GM19372 (cell line): ENCODE measurements around the gene CDC27.
"Not testable (repeated sequence)": the region's sequence is repeated elsewhere in the genome, so short reads cannot be mapped to it uniquely, and the experiment has no call there.

Experiments
- ATAC-seq: cut with Tn5 transposase; IDR thresholded peaks from one replicate; pipeline ENCODE4 v1.9.1; 2021; ENCODE audit warnings: mild to moderate bottlenecking, low read depth, moderate library complexity; ENCODE audit not compliant: unreplicated experiment

CDC27 gene

DNA sequence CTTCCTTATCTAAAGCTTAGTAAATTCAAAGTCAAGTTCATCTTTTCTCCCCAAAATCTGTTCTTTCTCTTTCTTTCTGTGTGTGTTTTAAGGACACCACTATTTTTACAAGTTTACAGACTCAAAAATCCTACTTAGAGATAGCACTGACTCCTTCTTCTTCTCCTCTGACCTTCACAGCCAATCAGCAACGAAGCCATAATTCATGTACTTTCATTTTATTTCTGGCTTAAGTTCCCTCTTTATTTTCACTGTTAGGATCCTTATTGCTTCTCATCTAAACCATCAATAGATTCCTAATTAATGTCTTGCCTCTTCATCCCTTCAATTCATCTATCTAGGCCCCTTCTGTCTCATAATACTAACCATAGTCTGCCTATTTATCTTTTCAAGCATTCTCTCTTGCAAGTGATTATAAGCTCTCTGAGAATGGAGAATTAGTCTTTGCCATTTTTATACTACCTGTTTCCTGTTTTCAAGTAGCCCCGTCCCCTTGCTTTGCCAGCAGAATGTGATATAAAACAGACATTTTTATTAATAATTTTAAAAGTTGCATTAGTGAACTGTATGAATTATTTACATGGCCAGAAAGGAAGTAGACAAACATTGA is 27.0 kb downstream of the CDC27 start:
- no peak for ATAC-seq

DNA sequence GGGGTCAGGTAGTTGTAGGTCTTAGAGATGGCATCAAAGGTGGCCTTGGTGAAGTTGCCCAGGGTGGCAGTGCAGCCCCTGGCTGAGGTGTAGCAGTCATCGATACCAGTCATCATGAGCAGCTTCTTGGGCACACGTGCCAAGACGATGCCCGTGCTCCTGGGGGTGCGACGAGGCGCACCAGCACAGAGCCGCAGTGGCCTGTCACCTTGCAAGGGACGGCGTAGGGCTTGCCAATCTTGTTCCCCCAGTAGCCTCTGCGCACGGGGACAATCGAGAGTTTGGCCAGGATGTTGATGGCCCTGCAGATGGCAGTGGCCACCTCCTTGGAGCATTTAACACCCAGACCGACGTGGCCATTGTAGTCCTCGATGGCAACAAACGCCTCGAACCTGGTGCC is 29.8 kb downstream of the CDC27 start:
- no peak for ATAC-seq

DNA sequence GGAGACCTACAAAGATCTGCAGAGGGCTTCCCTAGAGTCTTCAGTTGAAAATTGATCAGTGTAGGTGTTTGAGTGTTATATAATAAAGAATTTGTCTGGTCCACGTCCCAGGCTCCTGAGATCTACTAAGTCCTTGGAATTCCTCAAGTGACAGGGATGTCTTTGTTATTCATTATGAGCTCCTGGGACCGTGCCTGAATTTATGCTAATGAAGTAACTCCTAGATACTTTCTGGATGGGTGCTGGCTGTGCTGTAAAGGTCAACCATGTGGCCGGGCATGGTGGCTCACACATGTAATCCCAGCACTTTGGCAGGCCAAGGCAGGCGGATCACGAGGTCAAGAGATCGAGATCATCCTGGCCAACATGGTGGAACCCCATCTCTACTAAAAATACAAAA is 43.7 kb downstream of the CDC27 start:
- no peak for ATAC-seq

DNA sequence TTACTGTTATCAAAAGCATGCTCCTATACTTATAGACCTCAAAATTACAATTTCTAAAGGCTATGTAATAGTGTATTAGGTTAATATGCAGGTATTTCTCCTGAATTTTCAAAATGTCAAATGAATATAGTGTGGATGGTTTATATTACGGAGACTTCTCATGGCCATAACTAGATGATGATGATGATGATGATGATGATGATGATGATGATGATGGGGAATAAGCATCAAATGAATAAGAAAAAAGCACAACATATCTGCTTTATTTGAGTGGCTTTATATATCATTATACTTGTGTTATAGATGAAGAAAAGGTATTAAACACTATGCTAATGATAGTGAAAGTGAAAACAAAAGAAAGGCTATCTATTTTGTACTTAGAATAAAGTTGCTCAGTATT is 53.9 kb downstream of the CDC27 start:
- ATAC-seq = no peak

DNA sequence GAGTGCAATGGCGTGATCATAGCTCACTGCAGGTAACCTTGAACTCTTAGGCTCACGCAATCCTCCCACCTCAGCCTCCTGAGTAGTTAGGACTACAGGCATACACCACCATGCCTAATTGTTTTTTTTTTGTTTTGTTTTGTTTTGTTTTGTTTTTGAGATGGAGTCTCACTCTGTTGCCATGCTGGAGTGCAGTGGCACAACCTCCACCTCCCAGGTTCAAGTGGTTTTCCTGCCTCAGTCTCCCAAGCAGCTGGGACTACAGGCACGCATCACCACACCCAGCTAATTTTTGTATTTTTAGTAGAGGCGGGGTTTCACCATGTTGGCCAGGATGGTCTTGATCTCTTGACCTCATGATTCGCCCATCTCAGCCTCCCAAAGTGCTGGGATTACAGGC is 54.7 kb downstream of the CDC27 start:
- ATAC-seq = not testable (repeated sequence)

DNA sequence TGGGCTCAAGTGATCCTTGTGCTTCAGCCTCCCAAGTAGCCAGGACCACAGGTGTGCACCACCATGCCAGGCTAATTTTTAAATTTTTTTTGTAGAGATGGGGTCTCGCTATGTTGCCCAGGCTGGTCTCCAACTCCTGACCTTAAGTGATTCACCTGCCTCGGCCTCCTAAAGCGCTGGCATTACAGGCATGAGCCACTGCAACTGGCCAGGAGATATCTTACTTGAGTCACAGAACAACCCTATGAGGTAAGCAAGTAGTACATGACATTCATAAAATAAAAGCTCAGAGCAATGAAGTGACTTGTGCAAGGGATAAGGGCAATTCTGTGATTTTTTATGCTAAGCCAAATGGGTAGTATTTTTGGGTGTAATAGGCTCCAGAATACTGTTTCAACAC is 57.3 kb downstream of the CDC27 start:
- ATAC-seq = no peak

DNA sequence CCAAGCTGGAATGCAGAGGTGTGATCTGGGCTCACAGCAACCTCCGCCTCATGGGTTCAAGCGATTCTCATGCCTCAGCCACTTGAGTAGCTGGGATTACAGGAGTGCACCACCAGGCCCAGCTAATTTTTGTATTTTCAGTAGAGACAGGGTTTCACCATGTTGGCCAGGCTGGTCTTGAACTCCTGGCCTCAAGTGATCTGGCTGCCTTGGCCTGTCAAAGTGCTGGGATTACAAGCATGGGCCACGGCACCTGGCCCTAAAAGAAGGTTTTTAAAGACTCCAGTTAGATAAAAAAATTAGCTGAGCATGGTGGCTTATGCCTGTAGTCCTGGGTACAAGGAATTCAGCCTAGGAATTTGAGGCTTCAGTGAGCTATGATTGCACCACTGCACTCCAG is 62.3 kb downstream of the CDC27 start:
- not testable (repeated sequence) for ATAC-seq

DNA sequence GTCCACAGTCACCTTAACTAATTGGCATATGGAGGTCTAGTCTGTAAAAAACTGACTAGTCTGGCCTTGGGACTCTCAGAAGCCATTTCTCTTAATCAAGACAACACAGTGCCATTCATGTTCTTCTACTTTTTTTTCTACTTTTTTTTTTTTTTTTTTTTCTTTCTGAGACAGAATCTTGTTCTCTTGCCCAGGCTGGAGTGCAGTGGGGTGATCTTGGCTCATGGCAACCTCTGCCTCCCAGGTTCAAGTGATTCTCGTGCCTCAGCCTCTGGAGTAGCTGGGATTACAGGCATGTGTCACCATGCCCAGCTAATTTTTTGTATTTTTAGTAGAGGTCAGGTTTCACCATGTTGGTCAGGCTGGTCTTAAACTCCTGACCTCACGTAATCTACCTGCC is 65.8 kb downstream of the CDC27 start:
- ATAC-seq = not testable (repeated sequence)

DNA sequence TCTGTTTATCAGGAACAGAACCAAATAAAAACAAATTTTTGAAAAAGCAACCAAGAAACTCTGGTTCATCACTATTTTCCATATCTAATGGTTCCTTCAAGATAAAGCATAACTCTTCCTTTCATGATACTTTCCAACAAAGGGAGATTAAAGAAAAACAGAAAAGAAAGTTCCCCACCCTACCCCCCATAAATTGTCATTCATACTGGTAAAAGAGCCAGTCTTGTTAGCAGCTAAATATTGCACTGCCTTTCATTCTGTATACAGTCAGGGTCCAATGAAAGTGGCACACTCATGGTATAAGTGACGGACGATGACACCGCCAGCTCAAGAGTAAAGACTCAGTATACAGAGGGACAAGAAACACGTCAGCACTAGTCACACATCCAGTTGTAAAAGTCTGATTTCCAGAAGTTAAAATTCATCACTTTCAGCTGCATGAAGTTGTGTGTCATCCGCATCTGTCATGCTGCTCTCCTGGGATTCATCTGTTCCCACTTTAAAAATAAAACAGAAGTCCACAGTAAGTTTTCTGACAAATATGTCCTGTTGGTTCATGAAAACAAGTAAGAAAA is 68.5 kb downstream of the CDC27 start:
- ATAC-seq = no peak

DNA sequence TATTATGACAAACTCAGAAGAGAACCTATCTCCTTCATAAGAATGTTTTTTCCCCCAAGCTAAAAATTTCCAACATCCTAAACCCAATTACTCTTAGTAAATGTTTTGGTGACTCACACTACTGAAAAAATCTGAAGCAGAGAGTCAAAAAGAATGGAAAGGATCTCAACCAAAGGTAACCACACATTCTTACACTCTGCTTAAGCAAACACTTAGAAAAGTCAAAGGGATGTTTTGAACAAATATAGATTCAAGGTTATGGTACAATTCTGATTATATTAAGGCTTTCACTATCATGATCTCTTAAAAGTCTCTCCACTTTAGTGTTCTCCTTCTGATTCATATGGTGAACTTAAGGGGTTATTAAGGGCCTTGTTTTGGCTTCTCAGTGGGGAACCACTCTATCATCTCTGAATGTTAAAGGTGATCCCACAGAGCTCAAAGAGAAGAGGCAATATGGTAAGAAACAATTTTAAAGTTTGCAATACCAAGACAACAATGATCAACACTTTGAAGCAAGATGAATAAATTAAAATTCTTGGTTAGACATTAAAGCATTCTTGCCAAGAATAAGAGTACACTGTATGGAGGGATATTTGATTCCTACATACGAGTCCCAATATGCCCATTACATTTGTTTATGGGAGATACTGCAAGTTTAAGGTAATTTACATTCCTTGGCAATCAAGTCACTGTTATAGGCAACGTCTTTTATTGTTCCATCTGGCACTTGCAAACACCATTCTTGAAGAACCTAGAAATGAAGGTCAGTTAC is 69.2 kb downstream of the CDC27 start:
- no peak for ATAC-seq

DNA sequence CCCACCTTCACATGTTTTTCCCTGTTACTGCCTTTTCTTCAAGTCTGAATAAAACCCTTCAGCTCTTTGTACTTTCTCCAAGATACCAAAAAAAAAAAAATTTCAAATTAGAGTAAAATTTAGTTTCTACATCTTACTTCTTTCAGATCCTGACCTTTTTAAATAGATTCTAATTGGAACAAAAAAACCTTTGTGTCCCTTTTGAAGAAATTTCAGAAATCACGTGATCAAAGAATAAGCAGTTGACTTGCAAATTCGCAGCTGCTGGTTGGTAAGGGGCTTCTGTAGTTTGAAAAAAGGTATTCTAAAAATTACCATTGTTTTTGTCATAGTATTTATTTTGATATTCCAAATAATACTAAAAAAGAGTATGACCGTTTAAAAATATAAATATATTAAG is 71.7 kb downstream of the CDC27 start:
- no peak for ATAC-seq

DNA sequence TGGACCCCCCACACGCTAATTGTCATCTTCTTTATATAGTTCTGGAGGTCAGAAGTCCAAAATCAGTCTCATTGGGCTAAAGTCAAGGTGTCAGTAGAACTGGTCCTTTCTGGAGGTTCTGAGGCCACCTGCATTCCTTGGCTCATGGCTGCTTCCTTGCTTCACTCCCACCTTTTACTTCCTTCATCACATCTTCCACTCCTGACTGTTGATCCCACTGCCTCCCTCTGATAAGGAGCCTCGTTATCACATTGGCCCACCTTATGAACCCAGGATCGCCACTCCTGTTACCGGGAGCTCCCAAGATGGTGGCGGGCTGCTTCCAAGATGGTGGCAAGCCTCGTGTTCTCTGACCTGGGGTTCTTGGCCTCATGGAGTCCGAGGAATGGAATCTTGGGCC is 83.0 kb downstream of the CDC27 start:
- no peak for ATAC-seq

DNA sequence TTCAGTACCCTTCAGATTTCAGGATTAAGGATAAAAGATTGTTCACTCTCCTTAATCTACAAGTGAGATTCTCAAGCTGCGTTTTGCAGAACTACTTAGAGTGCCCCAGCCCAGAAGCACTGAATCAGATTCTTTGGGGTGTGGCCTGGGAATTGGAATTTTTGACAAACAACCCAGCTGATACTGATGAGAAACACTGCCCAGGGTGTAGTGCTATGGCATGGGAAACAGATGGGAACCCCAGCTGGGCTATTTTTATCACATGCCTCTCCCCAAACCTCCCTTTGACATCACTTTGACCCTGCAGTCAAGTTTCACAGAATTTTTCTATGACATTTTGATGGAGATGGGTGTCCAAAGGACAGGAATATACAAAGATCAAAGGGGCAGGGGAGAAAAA is 83.8 kb downstream of the CDC27 start:
- not testable (repeated sequence) for ATAC-seq

DNA sequence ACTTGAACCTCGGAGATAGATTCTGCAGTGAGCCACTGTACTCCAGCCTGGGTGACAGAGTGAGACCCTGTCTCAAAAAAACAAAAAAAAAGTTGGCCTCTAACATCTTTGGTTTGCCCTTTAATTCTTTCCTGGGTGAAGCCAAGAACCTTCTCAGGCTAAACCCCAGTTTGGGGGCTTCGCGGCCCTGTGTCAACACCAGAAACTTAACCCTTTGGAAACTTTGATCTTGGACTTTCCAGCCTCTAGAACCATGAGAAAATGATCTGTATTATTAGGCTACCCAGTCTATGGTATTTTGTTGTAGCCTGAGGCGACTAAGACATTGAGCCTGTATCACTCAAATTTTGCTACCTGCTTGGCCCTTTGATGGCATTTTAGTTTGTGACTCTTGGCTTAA is 86.2 kb downstream of the CDC27 start:
- ATAC-seq = no peak

DNA sequence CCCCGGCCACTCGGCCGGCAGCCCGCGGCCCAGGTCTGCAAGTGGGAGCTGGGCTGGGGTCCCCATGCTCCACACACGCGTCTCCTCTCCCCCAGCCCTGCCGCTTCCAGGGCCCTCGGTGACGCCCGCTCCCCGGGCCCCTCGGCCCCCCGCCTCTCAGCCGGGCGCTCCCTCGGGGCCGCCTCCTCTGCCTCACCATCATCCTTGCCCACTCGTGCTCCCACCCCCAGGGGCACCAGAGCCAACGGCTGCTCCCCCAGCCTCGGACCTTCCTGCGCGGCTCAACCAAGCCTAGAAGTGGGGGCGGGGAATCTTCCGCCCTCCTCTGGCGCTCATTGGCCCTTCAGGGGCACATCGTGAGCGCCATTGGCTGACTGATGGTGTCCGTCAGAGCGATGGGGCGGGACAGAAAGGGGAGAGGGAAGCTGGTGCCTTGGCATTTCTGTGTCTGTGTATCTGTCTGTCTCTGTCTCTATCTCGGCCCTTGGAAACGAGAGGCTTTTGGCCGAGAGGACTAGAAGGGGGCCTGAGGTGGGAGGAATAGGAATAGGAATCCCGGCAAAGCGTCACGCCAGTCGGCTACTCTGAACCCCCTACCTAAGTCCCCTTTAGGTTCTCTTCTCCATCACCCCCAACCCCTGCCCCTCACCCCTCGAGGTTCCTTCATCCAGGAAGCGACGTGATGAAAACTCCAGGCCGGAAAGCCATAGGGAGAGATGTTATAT is 88.9 kb downstream of the CDC27 start:
- peak; percentile 95 for ATAC-seq

DNA sequence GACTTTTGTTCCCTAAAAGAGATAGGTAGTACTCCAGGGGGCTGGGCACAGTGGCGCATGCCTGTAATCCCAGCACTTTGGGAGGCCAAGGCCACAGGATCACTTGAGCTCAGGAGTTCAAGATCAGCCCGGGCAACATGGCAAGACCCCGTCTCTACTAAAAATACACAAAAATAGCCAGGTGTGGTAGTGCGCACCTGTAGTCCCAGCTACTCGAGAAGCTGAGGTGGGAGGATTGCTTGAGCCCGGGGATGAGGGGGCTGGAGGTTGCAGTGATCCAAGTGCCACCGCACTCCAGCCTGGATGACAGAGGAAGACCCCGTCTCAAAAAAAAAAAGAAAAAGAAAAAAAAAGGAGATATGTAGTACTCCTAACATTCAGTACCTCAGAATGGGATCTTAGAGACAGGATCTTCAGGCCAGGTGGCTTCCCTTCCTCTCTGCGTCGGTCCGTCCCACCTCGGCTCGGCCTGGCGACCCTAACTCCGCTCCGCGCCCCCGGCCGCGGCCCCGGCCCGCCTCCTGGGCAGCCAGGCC is 89.6 kb downstream of the CDC27 start:
- peak; percentile 19 for ATAC-seq

DNA sequence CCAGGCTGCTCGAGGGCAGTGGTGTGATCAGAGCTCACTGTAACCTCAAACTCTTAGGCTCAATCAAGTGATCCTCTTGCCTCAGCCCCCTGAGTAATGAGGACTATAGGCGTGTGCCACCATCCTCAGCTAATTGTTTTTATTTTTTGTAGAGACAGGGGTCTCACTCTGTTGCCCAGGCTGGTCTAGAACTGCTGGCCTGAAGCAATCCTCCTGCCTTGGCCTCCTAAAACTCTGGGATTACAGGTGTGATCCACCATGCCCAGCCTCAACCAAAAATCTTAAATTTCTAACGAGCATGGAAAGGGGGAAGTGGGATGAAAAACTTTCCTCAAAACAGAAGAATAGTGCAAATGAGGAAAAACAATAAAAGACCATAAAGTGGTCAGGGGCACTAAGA is 92.8 kb downstream of the CDC27 start:
- no peak for ATAC-seq

DNA sequence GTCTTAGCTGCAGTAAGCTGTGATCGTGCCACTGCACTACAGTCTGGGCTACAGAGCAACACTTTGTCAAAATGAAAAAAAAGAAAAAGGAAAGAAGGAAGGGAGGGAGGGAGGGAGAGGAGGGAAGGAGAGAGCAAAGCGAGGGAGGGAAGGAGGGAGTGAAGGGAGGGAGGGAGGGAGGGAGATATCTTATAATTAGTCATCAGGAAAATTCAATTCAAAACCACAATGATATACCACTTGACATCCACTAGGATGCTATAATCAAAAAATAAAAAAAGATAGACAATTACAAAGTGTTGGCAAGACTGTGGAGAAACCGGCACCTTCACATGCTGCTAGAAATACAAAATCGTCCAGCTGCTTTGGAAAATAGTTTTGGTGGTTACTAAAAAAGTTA is 93.8 kb downstream of the CDC27 start:
- ATAC-seq = no peak

DNA sequence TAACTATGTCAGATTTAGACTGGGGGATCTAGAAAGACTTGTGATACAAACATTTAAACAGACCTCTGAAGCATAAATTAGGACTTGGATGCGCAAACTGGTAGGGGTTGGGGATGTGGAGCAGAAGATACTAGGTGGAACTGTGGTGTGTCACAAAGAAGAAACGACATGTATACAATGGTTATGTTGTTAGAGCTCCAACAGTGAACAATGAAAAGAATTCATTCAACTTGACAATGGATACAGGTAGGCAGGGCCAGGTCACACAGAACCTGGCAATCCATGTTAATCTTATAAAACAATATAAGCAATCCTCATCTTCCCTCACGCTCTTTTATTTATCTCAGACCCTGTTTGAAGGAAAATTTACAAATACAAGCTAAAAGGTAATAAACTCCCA is 102.0 kb downstream of the CDC27 start:
- ATAC-seq = no peak

DNA sequence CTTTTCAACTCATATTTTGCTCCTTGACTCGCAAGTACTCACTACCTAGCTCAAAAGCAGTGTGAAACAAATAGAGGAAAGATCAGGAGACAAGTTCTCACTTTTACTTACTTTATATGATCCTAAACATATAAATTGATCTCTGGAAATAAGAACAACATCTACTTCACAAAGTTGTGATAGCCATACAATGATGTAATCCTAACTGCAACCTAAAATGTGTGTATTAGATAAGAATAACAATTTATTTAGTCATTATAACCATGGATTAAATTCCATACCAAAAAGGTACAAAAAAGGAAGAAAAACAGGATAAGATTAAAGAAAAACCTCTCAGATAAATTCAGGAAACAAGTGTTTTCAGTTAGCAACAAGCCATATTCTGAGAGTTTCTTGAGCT is 103.4 kb downstream of the CDC27 start:
- no peak for ATAC-seq

DNA sequence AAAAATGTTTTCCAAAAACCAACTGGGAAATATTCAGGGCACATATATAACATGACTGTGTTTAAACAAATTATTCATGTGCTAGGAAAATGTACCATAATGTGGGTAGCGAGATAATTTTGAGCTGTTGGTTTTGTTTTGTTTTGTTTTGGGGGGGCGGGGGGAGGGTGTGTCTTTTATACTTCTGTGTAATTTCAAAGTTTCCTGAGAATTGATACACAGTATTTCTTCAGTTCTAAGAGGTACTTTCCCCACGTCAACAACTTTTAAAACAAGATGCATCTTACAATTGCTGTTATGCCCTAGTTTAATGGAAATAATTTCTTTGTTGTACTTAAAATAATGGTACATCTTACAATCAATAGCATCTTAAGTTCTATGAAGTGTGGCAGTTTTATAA is 110.3 kb downstream of the CDC27 start:
- no peak for ATAC-seq
